CD4-positive, alpha-beta T cell (primary cell): Measurements from ENCODE around the gene STEAP2. TPM values are rescaled to one million over a fixed set of nuclear protein-coding genes. Genes with fewer than 3 reads are reported as not detected.
A peak's percentile ranks its signal among the peaks of the same experiment; 100 is the strongest.

ENCODE experiments used
- ATAC-seq: fragments of 200-7000 bp; cut with Tn5 transposase; one replicate; pipeline ENCODE4 v1.10.0; 2022; ENCODE audit warnings: mild to moderate bottlenecking; ENCODE audit not compliant: poor library complexity
- CTCF ChIA-PET: fragments of 350-600 bp; sonication (Branson Sonifier 250); formaldehyde crosslinking; loops from one replicate; lab custom pipeline; 2021; ENCODE audit warnings: antibody characterized with exemption, inconsistent platforms; lab: Charles Lee
- POLR2A ChIA-PET: fragments of 350-600 bp; sonication (Branson Sonifier 250); formaldehyde crosslinking; loops from one replicate; lab custom pipeline; 2021; ENCODE audit warnings: antibody characterized with exemption, inconsistent platforms; lab: Charles Lee
- DNase-seq, 14 experiments: peaks; one replicate each; pipeline ENCODE4 v3.0.0-alpha.2; 2013 to 2020; ENCODE audit warnings: mixed read lengths in 2 of 14
- H3K27ac ChIP-seq, 2 donors: one replicate each; pipeline versions ENCODE4 v1.5.1 to v1.7.0; 2013; ENCODE audit warnings: low read length in 2 of 2, low read depth in 1 of 2, mild to moderate bottlenecking in 1 of 2
- H3K27me3 ChIP-seq, 2 experiments: 1 replicate in 1 of 2; 2 replicates in 1 of 2; pipeline versions ENCODE4 v1.6.1 to v1.7.0; 2013; ENCODE audit warnings: low read length in 2 of 2, control low read depth in 1 of 2, mild to moderate bottlenecking in 1 of 2, moderate library complexity in 1 of 2; ENCODE audit not compliant: insufficient read depth in 2 of 2, control insufficient read depth in 1 of 2
- H3K36me3 ChIP-seq: one replicate; pipeline ENCODE4 v1.6.1; 2013; ENCODE audit warnings: low read length, control low read depth; ENCODE audit not compliant: insufficient read depth
- H3K4me1 ChIP-seq: one replicate; pipeline ENCODE4 v1.6.1; 2013; ENCODE audit warnings: low read length, control low read depth; ENCODE audit not compliant: insufficient read depth
- H3K4me3 ChIP-seq: one replicate; pipeline ENCODE4 v1.5.1; 2013; ENCODE audit warnings: mild to moderate bottlenecking, low read length, moderate library complexity
- H3K9me3 ChIP-seq, 2 experiments: 1 replicate in 1 of 2; 2 replicates in 1 of 2; pipeline versions ENCODE4 v1.6.1 to v1.7.0; 2013; ENCODE audit warnings: low read length in 2 of 2, mild to moderate bottlenecking in 2 of 2, control low read depth in 1 of 2, moderate library complexity in 1 of 2; ENCODE audit not compliant: control insufficient read depth in 1 of 2, insufficient read depth in 1 of 2
- H3K27ac Mint-ChIP-seq: one replicate; pipeline ENCODE4 v1.8.0; 2020; ENCODE audit warnings: mixed read lengths
- H3K27me3 Mint-ChIP-seq: one replicate; pipeline ENCODE4 v1.8.0; 2021; ENCODE audit warnings: mixed read lengths
- H3K36me3 Mint-ChIP-seq: one replicate; pipeline ENCODE4 v1.8.0; 2021; ENCODE audit warnings: low read depth, mixed read lengths
- H3K4me1 Mint-ChIP-seq: one replicate; pipeline ENCODE4 v1.8.0; 2021; ENCODE audit warnings: low read depth, mixed read lengths
- H3K4me3 Mint-ChIP-seq: one replicate; pipeline ENCODE4 v1.8.0; 2020; ENCODE audit warnings: mild to moderate bottlenecking, mixed read lengths
- H3K9me3 Mint-ChIP-seq: one replicate; pipeline ENCODE4 v1.8.0; 2020; ENCODE audit warnings: mixed read lengths
- CTCF ChIP-seq: fragments of 200-600 bp; IDR thresholded peaks from one replicate; pipeline ENCODE4 v1.8.0; 2022; ENCODE audit warnings: antibody characterized with exemption, mild to moderate bottlenecking
- intact Hi-C, 2 experiments: fragments of 100-400 bp; cut with DNase I in 1 of 2; cut with micrococcal nuclease in 1 of 2; formaldehyde crosslinking; loops; one replicate each; pipeline versions ENCODE4 v1.15.1 to v1.9.0; 2023 to 2025; cut with DNase I, micrococcal nuclease
- total RNA-seq, 174 experiments: library from RNA in 2 of 174; stranded (reverse) in 2 of 174; gene quantifications; one replicate each; pipeline ENCODE4 v1.2.3 and lab custom pipeline; 2021 to 2026

STEAP2 gene
- total RNA-seq, 2 experiments from 2014 or later = not detected

DNA sequence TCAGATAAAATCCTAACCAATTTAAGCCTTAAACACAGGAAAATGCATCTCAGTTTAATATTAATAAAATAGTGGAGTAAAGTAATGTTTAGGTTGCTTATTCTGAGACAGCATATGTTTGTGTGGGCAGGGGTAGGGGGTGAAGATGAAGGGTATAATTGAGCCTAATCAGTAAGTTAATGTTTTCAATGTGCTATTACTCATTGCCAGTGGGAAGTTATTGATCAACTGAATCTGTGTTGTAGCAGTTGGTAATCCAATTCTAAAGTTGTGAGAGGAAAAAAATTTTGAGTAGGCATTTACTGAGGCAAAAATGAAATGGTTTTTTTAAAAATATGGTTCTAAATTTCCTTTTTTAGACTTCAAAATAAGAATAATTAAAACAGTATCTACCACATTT lies 49.9 kb downstream of the STEAP2 start:
- Mint-ChIP-seq H3K4me3 (no peak overlapping the region), H3K27me3 (peaks cover 42% of the 10 kb centered on the region), H3K36me3 (no peaks in the 10 kb centered on the region), H3K4me1 (no peaks in the 10 kb centered on the region), H3K27ac (no peak overlapping the region), H3K9me3 (no peaks in the 10 kb centered on the region)
- ChIA-PET CTCF (interaction anchor here (1.0 kb wide), 1 partner anchor 107 kb away, joined by 3 read pairs; the partner anchor contains the start of gene STEAP1), POLR2A (no interaction called here)
- Histone ChIP-seq H3K27me3 (no peaks in the 10 kb centered on the region), H3K4me3 (no peak overlapping the region), H3K27ac (no peak overlapping the region), H3K9me3 (no peaks in the 10 kb centered on the region), H3K36me3 (no peaks in the 10 kb centered on the region), H3K4me1 (no peaks in the 10 kb centered on the region)
- ATAC-seq (no peak), DNase-seq (no peak)
- TF ChIP-seq CTCF = no peak
- intact Hi-C loops = no loop called here

DNA sequence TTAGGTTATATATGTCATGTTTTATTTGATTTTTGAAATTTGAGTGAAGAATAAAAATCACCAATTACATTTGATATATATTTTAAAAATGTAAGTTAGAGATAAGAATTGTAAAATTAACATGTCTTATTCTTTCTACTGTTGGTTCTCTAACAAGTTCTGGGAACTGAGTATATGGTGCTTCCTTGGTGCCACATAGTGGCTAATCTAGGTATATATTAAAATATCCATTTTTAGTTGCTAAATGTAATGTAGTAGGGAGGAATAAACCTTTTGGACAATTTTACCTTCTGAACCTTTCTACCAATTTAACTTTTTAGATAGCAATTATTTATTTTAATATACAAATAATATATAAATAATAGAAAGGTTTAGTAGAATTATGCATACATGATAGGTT lies 50.9 kb downstream of the STEAP2 start:
- POLR2A ChIA-PET = no interaction called here
- peak in 3 of 14 experiments; percentile 8 to 20 (median 13) for DNase-seq

GRCh38 chr7:90266808-90267207 lies 55.3 kb downstream of the STEAP2 start:
- Histone ChIP-seq H3K4me1 (no peaks in the 10 kb centered on the region), H3K4me3 (no peak overlapping the region), H3K27ac (no peak overlapping the region), H3K27me3 (peaks cover 0 to 8% of the 10 kb centered on the region in 2 experiments), H3K9me3 (no peaks in the 10 kb centered on the region), H3K36me3 (no peaks in the 10 kb centered on the region)
- Mint-ChIP-seq H3K4me3 (no peak overlapping the region), H3K27me3 (peaks cover 23% of the 10 kb centered on the region), H3K27ac (no peak overlapping the region), H3K9me3 (no peaks in the 10 kb centered on the region), H3K4me1 (no peaks in the 10 kb centered on the region), H3K36me3 (no peaks in the 10 kb centered on the region)
- intact Hi-C loops = no loop called here
- ATAC-seq = no peak
- no peak for TF ChIP-seq CTCF
- no peak for DNase-seq
- CTCF ChIA-PET = no interaction called here
- POLR2A ChIA-PET = no interaction called here

More for the DNA sequence above, 50.9 kb downstream of the STEAP2 start:
- CTCF ChIA-PET = no interaction called here
- peak; percentile 49 for ATAC-seq
- Mint-ChIP-seq H3K27me3 (peaks cover 42% of the 10 kb centered on the region), H3K27ac (no peak overlapping the region), H3K9me3 (no peaks in the 10 kb centered on the region), H3K36me3 (no peaks in the 10 kb centered on the region), H3K4me3 (no peak overlapping the region), H3K4me1 (no peaks in the 10 kb centered on the region)
- no peaks in the 10 kb centered on the region for H3K4me1 ChIP-seq
- H3K36me3 ChIP-seq = no peaks in the 10 kb centered on the region
- H3K27me3 ChIP-seq = peaks cover 0 to 4% of the 10 kb centered on the region in 2 experiments
- H3K27ac ChIP-seq = no peak overlapping the region
- H3K4me3 ChIP-seq = no peak overlapping the region
- intact Hi-C loops = loop anchor here in 1 of 2 experiments (2.0 kb wide), 1 partner anchor 108 kb away; the partner anchor contains the start of gene STEAP1
- no peaks in the 10 kb centered on the region for H3K9me3 ChIP-seq
- TF ChIP-seq CTCF = peak; percentile 43
